ENCODE results near the gene SPACA1.
A peak's percentile ranks its signal among the peaks of the same experiment; 100 is the strongest.
"Not testable (repeated sequence)": the region's sequence is repeated elsewhere in the genome, so short reads cannot be mapped to it uniquely, and the experiment has no call there.

SPACA1 gene, protein sequence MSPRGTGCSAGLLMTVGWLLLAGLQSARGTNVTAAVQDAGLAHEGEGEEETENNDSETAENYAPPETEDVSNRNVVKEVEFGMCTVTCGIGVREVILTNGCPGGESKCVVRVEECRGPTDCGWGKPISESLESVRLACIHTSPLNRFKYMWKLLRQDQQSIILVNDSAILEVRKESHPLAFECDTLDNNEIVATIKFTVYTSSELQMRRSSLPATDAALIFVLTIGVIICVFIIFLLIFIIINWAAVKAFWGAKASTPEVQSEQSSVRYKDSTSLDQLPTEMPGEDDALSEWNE

DNA sequence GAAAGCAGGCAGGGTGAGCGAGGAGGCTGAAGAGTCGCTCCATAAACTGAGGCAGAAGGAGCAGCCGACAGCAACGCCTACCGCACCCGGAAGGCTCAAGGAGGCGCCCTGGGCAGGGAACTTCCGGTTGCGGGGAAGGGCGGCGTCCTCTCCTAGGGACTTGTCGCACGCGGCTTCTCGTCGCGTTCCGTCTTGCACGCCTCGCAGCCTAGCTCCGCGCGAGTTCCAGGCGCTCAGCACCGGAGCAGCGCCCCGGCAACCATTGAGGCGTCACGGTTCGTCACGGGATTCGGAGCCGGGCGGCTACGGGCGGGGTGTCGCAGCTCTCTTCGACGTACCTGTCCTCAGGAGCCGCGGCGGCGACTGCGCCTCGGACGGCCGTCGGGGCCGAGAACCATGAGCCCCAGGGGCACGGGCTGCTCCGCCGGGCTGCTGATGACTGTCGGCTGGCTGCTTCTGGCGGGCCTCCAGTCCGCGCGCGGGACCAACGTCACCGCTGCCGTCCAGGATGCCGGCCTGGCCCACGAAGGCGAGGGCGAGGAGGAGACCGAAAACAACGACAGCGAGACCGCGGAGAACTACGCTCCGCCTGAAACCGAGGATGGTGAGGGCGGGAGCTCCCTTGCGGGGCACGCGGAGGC lies at the start of gene SPACA1:
Gene SPACA1, plus strand, starts transcription at position 332 of the 641 bp plus-strand sequence. Its CDS starts 65 bp downstream, at position 397.
- DNase-seq (ENCODE audit: low spot score): no peak

DNA sequence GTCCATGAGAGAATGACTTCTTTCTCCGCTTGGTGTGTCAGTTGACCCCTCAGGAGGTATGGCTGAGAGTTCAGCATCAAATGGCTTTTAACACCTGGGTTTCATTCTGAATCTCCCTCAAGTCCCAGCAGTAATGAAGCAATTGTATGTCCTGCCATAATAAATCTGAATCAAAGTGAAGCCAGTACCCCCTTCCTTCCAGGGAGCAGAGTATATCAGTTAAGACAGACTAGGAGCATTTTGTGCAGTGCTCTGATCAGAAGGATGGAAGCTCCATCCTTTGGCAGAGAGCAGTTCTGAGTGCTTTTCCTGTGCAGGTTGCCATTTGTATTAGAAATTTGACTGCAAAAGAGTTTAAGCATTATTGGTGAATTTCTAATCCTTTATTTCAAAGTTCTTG lies 46.9 kb upstream of the SPACA1 start:
- no peak for DNase-seq (ENCODE audit: low spot score)

DNA sequence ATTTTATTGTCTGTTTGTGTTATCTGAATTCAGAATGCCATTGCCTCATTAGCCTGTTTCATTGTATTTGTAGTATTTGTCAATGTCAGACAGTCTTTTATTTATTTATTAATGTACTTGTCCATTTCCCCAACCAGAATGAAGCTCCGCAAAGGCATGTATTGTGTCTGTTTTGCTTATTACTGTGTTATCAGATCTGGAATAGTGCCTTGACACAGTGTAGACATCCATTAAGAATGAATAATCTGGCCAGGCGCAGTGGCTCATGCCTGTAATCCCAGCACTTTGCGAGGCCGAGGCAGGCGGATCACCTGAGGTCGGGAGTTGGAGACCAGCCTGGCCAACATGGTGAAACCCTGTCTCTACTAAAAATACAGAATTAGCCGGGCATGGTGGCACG lies 46.4 kb upstream of the SPACA1 start:
- not testable (repeated sequence) for DNase-seq (ENCODE audit: low spot score)

DNA sequence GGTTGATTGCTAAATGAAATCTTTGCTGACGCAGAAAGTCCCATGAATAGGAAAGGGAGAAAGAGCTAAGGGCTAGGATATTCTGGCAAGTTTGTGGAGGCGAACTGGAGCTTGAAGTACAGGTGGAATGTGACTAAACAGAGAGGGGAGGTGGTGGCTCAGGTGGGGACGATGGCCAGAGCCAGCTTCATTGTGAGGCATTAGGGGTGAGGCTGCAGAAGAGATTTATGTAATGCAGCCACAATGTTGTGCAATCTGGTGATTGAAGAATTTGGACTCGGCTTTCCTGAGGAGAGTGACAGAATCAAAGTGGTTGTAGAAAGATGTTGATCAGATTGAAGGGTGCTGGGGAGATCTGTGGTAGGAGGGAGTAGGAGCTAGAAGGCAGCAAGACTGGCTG lies 42.9 kb upstream of the SPACA1 start:
- DNase-seq (ENCODE audit: low spot score): no peak

DNA sequence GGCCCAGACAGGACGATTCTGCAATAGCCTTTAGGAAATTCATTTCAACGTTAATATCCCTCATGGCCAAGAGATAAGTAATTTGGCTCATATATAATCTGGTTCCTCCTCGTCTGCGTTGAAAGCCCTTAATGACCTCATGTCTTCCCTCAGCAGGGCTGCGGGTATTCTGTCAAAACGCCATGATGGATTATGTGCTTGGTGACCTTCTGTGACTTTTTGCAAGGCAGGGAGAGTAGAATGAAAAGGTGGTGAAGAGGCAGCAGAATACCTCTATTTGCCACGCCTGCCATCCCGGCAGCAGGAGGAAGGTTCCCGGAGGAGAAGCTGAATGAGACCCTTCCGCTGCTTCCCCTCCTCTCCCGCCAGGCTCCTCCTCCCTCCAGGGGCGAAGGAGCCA lies 41.1 kb upstream of the SPACA1 start:
- no peak for DNase-seq (ENCODE audit: low spot score)

DNA sequence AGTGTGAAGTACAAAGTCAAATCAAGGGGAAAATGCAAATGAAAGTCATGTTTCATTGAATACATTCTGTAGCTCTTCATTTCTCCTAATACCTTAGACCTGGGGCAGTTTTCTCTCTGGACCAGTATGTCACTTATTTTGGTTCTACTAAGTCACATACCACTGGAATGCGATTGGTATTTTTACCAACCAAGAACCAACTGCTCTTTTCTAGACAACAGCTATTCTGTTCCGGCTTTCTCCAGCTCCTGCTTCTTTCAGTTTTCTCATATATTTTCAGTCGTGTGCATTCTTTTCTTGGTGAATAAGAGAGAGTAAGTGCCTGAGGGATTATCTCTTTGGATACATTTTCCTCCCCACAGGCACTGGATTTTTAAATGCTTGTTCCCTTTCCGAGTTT lies 39.2 kb upstream of the SPACA1 start:
- DNase-seq (ENCODE audit: low spot score): no peak

DNA sequence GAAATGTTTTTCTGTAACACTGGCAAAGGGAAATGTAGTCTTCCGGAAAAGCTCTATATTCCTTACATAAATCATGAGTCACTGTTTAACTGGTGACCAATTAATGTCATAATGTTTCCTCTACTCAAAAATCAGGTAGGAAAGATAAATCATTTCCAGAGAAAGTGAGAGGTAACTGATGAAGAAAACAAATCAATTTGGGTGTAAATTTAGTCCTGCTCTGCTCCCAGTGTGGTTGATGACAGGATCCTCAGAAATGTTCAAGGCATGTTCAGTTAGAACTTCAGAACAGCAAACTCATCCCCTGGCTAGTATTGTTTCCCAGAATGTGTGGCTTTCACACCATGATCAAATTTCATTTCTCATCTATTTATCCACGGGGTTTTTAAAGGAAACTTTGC lies 38.8 kb upstream of the SPACA1 start:
- DNase-seq (ENCODE audit: low spot score): no peak

DNA sequence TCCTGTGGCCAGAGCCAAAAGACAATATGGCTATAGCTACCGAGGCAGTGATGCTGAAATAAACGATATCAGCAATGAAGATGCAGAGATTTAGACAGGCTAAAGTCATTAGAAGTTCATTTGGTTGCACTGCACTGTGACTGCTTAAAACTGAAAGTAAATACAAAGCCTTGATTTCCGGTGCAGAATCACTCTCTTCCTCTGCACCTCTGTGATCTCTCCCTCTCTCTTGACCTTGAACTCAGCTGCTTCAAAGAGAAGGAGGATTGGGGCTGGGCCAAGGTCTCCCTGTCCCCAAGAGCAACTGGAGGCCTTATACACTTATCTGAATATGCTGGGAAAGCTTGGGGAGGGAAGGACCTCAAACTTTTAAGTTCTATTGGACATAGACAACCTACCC lies 34.6 kb upstream of the SPACA1 start:
- peak; percentile 28 for DNase-seq (ENCODE audit: low spot score)

DNA sequence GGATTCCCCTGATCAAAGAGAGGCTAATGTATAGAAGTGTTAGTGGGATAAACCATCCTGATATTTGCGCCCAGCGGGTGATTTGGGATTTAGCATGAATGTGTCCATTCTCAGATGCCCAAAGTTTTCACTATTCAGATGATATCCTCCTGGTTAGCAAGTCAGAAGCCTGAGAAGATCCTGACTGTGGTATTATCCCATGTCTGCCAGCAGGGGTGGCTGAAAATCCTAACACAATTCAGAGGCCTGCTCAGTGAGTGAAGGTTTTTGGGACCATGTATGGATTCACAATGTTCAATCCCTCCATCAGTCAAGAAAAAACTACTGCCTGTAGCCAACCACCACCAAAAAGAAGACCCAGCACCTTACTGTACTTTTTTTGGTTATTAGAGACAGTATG lies 34.1 kb upstream of the SPACA1 start:
- DNase-seq (ENCODE audit: low spot score): no peak

DNA sequence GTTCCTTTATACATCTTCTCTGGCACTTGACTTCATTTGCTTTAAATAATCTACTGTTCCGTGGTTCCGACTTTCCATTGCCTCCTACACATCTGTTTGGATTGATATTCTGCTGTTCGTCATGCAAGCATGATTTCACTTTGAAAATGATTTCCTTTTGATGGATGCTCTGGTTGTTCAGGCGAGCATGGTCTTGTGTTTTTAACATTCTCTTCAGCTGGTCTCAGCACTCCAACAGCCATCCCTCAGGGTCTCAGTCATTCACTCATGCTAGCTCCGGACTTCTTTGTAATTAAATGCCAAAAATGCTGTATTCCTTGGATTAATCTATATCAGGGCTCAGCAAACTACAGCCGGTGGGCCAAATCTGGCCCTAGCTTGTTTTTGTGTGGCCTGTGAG lies 27.2 kb upstream of the SPACA1 start:
- no peak for DNase-seq (ENCODE audit: low spot score)

DNA sequence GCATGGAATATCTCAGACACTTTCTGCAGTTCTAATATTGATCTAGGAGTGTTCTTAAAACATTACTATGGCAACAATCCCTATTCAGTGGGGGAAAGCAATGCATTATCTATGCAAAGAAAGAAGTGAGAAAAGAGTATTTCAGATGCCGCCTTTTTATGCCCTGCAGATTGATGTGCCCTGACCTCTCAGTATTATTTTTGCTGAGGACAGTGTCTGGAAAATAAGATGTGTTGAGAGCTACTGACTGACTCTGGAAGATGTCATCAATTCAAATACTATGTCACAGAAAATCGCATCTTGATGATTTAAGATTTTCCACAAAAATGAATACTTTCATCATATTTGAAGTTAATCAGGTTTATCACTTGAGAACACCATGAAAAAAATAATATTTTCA lies 22.9 kb upstream of the SPACA1 start:
- no peak for DNase-seq (ENCODE audit: low spot score)

DNA sequence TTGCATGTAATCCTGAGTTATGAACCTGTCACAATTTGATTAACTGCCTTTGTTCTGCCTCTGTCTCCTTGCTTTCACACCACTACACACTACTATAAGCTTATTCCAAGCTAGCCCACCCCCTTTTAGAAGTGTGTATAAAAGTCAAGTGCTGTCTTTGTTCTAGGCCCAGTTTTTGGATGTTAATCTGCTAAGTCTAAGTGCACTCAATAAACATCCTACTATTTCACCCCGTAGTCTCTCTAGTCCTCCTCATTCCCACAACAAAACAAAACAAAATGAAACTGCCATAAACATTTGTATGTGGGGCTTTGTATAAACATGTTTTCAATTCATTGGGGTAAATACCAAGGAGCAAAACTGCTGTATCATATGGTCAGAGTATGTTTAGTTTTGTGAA lies 16.1 kb upstream of the SPACA1 start:
- DNase-seq (ENCODE audit: low spot score): no peak

DNA sequence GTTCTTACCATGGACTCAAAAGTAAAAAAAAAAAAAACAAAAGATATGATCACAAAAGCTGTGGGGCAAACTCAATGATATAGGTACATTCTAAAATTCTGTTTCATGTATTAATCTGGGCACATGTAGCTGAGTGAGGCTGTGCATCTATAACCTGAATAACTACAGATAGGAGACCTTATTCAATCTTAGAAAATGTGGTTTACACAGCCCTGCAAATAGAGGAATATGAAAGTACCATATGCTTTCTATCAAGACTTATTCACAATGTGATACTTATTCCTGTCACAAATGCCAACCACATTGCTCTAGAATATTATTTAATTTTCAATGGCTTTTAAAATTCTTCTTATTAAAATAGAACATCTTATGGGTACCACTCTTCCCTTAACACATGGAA lies 3.1 kb upstream of the SPACA1 start:
- no peak for DNase-seq (ENCODE audit: low spot score)

DNA sequence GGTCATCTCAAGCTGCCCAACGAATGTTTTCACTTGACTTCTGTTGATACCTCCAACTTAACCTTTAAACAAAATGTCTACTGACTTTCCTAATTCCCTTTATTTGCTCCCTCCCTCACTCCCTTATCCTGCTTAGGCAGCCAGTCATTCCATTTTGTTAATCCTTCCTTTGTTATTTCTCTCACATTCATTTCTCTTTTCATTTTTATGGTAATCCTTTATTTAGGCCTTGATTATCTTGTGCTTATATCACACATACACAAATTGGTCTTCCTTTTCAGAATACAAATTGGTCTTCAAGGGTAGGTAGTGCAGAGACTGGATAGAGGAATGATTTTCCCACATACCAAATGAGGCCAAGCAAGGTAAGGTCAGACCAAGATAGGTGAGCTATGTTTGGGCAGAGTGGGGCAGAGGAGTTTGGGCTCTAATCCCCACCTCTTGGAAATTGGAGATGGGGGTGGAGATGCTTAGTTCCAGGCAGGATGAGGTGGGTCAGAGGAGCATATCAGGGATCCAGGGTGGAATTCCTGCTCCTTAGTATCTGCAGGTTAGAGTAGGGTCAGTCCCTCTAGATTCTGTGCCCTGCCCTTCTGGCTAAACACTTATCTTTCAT lies 2.0 kb upstream of the SPACA1 start:
- DNase-seq (ENCODE audit: low spot score): no peak

DNA sequence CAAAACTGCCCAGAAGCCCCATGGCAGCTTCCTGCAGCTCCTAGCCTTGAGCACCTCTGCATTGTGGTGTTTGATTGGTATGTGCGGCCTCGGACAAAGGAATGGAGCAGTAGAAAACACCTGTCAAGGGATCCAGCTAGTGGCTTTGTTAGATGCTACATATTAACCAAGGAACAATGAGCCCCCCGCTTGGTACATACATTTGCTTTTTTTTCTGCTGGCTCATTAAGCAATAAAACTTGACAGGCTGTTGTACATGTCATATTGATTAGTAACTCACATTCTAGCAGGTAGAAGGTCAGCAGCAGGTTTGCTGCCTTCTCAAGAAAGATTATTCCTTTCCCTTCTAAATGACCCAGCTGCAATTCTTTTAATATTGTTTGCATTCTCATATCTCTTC lies 937 bp downstream of the SPACA1 start:
- DNase-seq (ENCODE audit: low spot score): no peak

DNA sequence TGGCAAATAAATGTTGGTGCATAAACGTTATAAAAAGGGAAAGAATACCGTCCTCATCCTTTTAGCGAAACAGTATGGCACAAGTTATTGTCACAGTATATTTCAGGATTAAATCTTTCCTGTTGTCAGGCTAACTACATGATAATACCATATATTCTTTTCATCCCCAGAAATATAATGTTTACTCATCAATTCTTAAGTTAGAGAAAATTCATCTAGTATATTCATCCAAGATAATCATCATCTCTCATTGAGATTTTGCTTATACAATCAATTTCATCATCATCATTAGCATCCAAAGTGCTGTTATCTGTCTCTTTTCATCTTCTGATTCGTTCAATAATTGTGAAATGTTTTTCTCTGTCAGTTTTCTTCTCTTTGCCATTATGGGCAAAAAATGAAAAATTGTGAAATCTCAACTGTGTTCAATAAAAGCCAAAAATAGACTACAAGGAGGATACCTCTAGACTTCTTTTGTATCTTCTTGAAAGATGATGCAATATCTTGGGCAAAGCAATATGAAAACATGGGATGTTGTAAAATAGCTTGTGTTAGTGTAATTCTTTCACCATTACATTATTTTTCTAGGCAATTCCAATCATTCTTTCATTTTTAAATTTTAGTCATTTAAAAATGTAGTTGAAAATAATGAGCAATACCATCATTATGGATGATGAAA lies 2.6 kb downstream of the SPACA1 start:
- no peak for DNase-seq (ENCODE audit: low spot score)

DNA sequence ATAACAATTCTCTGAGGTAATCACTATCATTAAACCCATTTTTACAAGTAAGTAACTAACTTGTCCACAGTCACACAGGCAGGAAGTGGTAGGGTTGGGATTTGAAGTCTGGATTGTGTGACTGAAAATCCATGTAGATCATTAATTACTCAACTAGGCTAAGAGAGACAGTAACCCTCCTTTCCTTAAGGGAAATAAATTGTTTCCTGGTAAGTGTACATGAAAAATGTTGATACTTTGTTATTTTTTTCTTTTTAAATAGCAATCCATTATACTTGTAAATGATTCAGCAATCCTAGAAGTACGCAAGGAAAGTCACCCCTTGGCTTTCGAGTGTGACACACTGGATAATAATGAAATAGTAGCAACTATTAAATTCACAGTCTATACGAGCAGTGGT lies 11.6 kb downstream of the SPACA1 start:
- no peak for DNase-seq (ENCODE audit: low spot score)

DNA sequence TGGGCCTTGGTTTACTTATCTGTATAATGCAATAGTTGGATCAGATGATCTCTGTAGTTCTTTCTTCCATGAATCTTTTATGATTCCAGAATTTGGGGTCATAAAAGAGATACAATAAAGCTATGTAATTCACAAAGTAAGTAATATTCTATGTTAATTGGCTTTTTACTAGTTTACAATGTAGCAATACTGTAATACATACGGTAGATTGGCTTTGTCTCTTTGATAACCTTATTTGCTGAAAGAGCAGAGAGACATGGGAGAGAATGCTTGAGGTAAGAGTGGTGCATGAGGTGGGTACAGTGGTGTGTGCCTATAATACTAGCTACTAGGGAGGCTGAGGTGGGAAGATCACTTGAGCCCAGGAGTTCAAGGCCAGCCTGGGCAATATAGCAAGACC lies 14.7 kb downstream of the SPACA1 start:
- DNase-seq (ENCODE audit: low spot score): no peak

DNA sequence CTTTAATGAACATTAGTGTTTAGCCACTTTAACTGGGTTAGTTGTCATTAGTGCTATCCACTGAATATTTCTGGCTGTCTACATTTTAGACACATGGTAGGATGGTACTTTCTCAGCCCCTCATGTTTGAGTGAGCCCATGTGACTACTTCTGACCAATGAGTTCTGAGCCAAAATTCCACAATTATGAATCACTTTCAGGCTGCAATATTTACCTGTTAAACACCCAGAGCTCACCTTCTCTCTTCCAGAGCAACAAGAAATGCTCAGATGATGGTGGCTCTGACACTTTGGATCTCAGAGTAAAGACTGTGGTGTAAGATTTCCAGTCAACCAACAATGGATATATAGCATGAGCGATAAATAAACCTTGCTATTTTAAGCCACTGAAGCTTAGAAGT lies 24.8 kb downstream of the SPACA1 start:
- DNase-seq (ENCODE audit: low spot score): no peak

DNA sequence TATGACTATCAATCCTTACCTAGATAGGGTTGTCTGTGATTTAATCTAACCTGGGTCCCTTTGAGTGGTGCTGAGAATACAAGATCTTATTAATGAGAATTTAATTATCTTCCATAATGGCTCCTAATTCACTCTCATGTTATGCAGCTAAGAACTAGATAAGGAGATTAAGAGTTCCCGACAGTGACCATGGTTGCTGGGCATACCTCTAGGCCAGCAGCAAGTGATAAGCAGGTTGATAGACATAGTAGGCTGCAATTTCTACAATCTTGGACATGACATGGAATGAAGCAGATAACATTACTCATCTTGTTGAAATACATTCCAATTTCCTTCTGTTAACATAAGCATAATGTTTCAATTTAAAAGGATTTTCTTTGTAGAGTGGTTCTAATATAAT lies 27.1 kb downstream of the SPACA1 start:
- no peak for DNase-seq (ENCODE audit: low spot score)

DNA sequence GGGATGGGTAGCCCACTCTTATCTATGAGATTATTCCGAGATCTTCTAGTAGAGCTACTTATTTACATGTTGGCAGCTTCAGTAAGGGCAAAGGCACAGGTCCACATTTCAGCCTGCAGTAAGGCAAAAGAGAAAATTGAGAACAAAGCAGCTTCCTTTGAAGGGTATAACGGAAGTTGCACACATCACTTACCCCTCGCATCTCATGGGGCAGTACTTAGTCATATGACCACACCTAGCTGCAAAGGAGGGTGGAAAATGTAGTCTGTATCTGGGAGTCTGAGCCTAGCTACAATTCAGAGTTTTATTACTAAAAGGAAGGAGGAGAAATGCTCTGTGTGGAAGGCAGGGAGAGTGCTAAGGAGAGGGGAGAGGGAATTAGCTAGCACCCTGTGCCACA lies 29.7 kb downstream of the SPACA1 start:
- DNase-seq (ENCODE audit: low spot score): no peak

DNA sequence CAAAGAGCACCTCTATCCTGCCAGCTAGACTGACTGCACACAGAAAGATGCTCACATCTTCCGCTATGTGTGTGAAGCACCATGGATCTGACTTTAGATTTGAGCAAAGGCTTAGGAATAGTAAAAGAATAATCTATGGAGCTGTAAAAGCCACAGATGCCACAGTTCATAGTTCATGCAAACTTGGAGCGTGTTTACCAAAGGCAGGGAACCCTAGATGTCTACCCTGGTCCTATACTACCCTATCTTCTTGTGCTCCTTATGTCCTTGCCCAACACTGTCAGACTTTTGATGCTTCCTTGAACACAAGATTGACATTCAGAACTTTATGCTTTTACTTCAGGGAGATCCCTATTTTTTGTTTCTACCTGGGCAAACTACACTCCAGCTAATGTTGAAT lies 39.2 kb downstream of the SPACA1 start:
- no peak for DNase-seq (ENCODE audit: low spot score)

DNA sequence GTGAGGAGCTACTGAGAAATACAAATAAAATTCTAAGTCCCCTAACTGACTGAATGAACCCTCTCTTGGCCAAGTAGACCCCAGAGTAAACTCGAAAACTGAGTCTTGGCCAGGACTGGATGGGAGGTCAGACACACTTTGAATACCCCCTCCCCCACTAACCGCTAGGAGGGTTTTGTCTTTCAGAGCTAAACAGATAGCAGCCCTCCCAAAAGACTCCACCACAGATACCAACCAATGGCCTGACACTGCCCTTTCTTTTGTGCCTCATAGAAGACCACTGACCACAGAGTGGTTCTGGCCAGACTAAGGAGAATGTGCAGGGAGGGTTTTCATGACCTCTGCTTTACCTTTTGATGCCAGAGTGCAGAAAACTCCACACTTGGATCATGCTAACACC lies 42.1 kb downstream of the SPACA1 start:
- DNase-seq (ENCODE audit: low spot score): no peak
